AG09309 (cell line): ENCODE measurements around the gene SMARCB1.

Source experiments
- DNase-seq: peaks from one replicate; pipeline ENCODE4 v3.0.0-alpha.2; 2010; ENCODE audit warnings: low read depth
- H3K4me3 ChIP-seq: 2 replicates; pipeline ENCODE4 v1.5.1; 2011; ENCODE audit warnings: mild to moderate bottlenecking, low read depth, low read length, moderate library complexity; ENCODE audit not compliant: control insufficient read depth
- TF ChIP-seq, protein P1 (sequence below): IDR thresholded peaks from 2 replicates; pipeline ENCODE4 v1.5.1; 2011; ENCODE audit warnings: mild to moderate bottlenecking, low read depth, low read length, inconsistent platforms; ENCODE audit not compliant: insufficient read depth, control insufficient read depth; ENCODE audit errors: missing control alignments

The SMARCB1 gene

DNA sequence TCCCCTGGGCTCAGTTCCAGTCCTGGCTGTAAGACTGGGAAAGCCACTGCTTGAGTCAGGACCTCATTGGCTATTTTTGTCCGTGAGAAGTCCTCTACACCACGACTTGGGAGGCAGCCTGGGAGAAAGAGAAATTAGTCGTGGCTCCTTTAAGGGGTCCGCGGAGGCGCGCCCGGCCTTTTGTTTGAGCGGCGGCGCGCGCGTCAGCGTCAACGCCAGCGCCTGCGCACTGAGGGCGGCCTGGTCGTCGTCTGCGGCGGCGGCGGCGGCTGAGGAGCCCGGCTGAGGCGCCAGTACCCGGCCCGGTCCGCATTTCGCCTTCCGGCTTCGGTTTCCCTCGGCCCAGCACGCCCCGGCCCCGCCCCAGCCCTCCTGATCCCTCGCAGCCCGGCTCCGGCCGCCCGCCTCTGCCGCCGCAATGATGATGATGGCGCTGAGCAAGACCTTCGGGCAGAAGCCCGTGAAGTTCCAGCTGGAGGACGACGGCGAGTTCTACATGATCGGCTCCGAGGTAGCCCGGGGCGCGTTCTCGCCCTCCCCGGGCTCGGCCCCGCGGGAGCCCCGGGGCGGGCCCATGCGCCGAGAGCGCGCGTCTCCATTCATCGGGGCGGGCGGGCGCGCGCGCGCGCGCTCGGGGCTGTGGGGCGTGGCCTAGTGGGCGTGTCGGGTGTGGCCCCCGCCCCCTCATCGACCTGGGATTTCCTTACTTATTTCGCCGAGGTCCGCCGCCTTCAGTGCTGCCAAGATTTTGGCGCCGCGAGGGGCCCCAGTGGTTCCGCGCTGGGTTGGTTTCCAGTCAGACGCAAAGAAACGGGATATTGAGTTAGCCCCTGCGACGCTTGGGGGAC lies at the start of gene SMARCB1:
TSS of gene SMARCB1 (plus strand) at position 215 of the 848 bp plus-strand sequence. CDS start at position 419, 204 bp downstream.
- TF ChIP-seq, protein P1, sequence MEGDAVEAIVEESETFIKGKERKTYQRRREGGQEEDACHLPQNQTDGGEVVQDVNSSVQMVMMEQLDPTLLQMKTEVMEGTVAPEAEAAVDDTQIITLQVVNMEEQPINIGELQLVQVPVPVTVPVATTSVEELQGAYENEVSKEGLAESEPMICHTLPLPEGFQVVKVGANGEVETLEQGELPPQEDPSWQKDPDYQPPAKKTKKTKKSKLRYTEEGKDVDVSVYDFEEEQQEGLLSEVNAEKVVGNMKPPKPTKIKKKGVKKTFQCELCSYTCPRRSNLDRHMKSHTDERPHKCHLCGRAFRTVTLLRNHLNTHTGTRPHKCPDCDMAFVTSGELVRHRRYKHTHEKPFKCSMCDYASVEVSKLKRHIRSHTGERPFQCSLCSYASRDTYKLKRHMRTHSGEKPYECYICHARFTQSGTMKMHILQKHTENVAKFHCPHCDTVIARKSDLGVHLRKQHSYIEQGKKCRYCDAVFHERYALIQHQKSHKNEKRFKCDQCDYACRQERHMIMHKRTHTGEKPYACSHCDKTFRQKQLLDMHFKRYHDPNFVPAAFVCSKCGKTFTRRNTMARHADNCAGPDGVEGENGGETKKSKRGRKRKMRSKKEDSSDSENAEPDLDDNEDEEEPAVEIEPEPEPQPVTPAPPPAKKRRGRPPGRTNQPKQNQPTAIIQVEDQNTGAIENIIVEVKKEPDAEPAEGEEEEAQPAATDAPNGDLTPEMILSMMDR, result no peak
- H3K4me3 ChIP-seq, result peak within 1 kb of the TSS; percentile 55
- peak; percentile 71 for DNase-seq

DNA sequence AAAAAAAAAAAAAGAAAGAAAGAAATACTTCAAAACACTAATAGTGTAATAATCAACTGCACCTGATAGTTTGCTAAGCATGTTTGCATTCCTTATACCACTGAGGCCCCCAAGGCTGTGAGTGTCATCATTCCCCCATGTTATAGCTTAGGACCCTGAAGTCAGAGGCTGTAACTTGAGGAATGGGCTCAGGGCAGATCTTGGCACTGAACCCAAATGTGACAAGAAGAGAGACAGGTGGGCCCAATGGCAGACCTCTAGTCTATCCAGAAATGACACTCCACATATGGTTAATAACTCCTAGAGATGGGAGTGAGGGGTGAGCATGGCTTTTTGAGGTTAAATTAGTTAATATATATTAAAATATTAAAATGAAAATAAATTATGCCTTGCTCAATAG lies 49.1 kb upstream of the SMARCB1 start:
- TF ChIP-seq, protein P1, result no peak
- H3K4me3 ChIP-seq, result no peak overlapping the region
- DNase-seq, result no peak

DNA sequence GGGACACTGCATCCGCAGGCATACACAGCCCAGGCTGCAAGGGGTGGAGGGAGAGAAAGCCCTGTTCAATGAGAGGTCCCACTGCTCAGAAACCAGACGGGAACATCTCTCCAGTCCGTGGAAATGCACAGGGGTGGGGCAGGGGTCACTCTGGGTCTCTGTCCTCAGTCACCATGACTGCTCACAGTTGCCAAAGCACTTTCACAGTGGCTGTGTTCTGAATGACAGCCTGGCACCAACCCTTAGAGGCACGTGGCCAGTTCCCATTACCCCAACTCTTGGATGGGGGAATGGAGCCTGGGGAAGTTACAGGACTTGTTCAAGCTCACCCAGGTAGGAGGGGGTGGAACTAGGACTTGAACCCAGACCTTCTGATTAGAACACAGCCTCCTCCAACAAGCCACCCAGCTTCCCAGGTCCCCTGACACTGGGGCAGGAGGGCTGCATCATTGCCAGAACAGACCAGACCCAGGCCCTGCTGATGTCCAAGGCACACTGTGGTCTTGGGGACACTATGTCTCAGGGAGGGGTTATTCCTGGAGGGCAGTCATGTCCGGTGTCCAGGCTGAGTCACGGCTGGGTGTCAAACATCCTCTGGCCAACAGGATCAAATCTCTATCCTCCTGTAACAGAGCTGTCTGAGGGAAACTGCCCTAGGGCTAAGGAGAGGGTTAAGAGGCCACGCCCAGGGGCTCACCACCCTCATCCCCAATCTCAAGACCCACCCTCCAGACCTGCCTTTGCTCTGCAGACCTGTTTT lies 44.1 kb upstream of the SMARCB1 start:
- no peak overlapping the region for H3K4me3 ChIP-seq
- TF ChIP-seq, protein P1, result no peak

DNA sequence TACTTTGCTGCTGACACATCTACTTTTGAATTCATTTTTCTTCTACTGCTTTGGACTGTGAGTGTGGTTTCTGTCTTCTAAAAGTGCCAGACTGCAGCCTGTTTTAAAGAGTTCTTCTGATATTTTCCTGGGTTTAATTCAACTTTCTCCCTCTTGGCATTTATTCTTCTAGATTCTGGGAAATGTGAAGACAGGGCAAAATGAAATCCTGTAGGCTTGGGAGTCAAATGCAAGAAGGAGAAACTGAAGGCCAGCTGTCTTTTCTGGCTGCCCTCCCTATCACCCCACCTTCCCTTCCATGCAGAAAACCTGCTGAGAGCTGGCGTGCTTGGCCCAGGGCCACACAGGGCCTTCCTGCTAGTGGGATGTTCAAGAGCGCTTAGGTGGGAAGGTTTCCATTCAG lies 43.5 kb upstream of the SMARCB1 start:
- no peak for DNase-seq
- no peak overlapping the region for H3K4me3 ChIP-seq
- TF ChIP-seq, protein P1, result no peak

More for the DNA sequence above, 44.1 kb upstream of the SMARCB1 start:
- DNase-seq, result no peak

DNA sequence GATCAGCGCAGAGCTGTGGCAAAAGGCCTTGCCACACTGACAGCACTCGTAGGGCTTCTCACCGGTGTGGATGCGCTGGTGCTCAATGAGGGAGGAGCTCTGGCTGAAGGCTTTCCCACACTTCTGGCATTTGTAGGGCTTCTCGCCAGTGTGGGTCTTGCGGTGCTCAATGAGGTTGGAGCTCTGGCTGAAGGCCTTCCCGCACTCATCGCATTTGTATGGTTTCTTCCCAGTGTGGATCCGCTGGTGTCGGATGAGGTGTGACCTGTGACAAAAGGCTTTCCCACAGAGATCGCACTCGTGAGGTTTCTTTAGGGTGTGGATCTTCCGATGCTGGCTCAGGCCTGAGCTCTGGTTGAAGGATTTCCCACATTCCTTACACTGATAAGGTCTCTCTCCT lies 42.8 kb upstream of the SMARCB1 start:
- H3K4me3 ChIP-seq, result no peak overlapping the region
- DNase-seq, result no peak
- TF ChIP-seq, protein P1, result no peak

DNA sequence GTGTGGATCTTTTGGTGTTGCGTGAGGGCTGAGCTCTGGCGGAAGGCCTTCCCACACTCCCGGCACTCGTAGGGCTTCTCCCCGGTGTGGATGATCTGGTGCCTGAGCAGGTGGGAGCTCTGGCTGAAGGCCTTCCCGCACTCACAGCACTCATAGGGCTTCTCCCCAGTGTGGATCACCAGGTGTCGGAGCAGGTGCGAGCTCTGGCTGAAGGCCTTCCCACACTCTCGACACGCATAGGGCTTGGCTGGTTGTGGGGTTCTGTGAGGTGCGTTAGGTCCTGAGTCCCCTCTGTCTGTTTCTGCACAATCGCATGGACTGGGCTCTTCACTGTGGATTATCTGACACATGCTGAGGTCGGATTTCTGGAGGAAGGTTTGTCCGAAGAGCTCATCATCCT lies 42.3 kb upstream of the SMARCB1 start:
- TF ChIP-seq, protein P1, result no peak
- DNase-seq, result no peak
- no peak overlapping the region for H3K4me3 ChIP-seq
